ENCODE results near the gene ZER1.

Gene ZER1

DNA sequence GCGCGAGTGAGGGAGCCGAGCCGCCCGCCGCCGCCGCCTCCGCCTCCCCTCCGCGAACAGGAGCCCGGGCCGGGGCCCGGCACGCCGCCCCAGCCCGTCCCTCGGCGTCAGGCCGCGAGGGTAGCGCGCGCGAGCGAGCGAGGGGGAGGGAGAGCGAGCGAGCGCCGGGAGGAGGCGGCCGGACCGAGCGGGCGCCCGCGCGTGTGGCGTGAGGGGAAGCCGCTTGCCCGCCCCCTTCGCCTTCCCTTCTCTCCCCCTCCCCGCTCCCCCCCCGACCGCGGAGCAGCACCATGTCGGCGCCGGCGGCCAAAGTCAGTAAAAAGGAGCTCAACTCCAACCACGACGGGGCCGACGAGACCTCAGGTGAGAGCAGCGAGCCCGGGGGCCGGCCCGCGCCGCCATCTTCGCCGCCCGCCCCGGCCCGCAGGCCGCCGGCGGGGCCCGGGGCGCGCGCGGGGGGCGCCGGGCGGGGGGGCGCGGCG, 82.4 kb downstream of the ZER1 start:
- DNase-seq: peak; percentile 50

DNA sequence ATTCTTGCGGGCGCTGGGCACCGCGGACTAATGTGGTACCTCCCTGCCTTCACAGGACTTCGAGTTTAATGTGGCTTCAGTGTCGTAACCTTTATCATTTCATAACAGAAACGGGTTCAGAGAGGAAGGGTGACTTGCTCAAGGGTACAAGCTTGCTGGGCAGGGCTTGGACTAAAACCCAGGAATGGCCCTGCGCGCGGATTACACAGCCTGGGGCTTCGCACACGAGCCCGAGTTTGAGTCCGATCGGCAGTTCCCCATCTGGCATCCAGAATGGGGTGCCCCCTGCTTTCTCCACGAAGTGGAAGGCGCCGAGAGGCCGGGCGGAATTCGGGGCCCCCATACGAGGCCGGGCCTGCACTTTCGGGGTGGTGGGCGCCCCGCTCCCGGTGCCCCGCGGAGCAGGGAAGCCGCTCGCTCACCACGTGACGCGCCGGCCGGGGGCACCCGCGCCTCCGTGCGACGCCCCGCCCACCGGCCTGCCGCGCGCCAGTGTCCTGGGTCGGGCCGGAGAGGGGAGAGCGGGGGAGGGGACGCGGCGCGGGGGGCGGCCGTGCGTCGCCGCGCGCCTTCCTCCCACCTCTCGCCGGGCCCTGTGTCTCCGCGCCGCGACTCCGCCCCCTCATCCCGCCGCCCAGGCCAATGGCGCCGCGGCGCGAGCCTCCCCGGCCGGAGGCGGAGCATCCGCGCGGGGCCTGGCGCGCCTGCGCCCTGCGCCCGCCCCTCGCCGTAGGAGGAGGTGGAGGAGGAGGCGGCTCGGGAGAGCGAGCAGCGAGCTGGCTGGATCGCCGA, 83.0 kb downstream of the ZER1 start, which contains the start of gene SET:
Gene SET (plus strand): TSS at position 722 of the 792 bp plus-strand sequence. CDS start 361 bp downstream, outside the sequence.
- DNase-seq: peak; percentile 86

DNA sequence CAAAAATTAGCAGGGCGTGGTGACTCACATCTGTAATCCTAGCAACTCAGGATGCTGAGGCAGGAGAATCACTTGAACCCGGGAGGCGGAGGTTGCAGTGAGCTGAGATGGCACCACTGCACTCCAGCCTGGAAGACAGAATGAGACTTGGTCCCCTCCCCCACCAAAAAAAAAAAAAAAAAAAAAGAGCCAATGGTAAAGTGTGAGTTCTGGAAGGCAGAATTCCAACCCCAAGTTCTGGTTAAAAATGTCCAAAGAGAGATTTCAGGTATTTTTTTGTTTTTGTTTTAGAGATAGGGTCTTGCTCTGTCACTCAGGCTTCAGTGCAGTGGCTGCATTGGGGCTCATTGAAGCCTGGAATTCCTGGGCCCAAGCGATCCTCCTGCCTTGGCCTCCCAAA, 84.3 kb downstream of the ZER1 start:
- no peak for DNase-seq

DNA sequence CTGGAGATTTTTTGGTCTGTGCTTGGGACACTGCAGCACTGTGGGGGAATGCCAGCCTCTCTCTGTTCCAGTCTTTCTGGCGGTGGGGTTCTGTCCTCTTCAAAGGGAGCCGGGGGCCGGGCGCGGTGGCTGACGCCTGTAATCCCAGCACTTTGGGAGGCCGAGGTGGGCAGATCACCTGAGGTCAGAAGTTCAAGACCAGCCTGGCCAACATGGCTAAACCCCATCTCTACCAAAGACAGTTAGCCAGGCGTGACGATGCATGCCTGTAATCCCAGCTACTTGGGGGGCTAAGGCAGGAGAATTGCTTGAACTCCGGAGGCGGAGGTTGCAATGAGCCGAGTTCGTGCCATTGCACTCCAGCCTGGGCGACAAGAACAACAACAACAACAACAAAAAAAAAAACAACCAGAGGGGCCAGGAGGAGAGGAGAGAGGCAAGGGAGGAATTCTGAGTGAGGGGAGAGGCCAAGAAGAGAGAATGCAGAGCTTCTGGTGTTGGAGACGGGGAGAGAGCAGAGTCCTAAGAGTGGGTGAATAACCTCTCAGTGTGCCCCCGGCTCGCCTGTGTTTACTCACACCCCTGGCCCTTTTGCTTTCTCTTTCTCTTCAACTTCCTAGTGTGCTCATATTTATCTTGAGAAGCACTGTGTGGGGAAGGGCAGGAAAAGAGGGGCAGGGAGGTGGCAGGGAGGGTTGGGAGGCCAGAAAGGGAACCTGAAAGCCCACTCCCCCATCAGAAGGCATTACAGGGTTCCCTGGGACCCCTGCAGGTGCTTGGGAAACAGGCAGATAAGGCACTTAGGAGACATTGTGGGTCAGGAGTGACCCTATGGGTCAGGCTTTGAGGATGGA, 85.9 kb downstream of the ZER1 start:
- DNase-seq: no peak

DNA sequence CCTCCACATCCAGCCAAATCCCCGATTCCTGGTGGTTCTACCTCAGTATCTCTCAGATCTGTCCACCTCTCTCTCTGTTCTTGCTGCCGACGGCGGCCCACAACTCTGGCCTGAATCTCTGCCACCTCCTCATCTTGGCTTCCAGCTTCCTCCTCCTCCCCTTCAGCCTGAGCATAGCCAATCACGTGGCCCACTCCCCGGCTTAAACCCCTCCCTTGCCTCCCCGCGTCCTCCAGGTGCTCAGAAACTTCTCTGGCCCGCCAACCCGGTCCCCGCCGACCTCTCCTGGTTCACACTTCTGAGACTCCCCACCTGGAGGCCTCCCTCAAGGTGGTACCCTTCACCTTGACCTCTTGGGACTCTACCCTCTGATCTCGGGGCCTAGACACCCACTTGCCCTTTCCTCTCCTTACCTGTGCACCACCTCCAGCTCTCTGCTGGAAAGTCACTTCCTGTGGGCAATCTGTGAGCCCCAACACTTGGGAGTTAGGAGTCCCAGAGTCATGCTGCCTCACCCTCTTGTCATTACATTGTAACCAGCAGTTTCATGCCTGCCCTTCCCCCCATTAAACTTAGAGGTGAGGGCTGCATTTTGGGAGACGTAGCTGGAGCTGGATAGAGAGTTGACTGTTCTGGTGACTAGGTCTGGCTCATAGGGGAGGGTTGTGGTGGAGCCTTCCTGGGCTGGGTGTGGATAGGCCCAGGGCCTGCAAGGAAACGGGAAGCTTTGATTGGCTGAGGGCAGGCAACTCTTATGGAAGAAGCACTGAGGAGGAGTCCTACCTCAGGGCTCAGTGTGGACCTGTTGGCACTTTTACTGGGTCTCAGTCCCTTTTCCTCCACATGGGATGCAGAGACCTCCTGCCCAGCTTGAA, 87.2 kb downstream of the ZER1 start:
- peak; percentile 69 for DNase-seq

DNA sequence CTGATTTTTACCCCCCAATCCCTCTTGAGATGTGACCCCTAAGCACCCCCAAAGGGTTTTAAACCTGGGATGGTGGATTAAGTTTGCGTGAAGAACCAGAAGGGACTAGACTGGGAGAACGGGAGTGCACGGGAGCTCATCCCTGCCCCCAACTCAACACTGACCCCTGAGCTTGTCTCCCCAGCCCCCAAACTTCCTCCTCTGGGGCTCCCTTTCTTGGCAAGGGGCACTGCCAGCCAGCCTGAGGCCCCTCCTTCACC, 87.7 kb downstream of the ZER1 start:
- DNase-seq: no peak

DNA sequence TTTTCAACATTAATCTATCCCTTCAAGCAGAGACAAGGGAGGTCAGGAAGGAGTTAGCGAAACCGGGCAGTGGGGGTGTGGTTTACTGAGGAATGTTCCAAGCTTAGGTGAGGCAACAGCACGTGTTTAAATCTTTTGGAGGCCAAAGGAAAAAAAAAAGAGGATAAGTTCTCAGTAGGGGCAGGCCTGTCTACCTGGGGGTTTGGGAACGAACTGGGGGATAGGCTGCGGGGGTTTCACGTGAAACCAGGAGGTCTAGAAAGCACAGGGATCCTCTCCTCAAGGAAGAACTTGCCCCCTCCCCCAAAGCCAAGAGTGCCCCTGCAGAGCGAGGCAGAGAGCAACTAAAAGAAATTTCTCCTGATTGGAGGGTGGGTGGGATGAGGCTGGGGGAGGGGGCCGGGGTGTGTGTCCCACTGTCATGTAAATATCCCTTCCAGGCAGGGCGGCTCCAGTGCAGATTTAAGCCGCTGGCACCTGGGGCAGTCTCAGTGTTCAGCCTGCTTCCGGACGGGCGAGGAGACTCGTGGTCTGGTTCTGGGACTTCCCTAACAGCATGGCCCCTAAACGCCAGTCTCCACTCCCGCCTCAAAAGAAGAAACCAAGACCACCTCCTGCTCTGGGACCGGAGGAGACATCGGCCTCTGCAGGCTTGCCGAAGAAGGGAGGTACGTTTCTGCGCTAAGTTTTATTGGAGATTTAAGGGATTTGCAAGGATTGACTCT, 88.2 kb downstream of the ZER1 start:
- no peak for DNase-seq

All from effector CD4-positive, alpha-beta T cell (primary cell).